HG02973 (cell line): ENCODE data around the gene USP35.

Source experiments
- ATAC-seq: cut with Tn5 transposase; IDR thresholded peaks from one replicate; pipeline ENCODE4 v1.9.1; 2021; ENCODE audit warnings: moderate library complexity; ENCODE audit not compliant: unreplicated experiment

USP35 gene

GRCh38 chr11:78195917-78196560, 7.3 kb downstream of the USP35 start:
- no peak for ATAC-seq

- ATAC-seq = no peak
Observed at GRCh38 chr11:78196661-78197091, 8.0 kb downstream of the USP35 start.

- ATAC-seq = no peak
Observed at GRCh38 chr11:78197816-78198215, 9.1 kb downstream of the USP35 start.

- no peak for ATAC-seq
Observed at GRCh38 chr11:78199015-78199652, 10.4 kb downstream of the USP35 start.

DNA sequence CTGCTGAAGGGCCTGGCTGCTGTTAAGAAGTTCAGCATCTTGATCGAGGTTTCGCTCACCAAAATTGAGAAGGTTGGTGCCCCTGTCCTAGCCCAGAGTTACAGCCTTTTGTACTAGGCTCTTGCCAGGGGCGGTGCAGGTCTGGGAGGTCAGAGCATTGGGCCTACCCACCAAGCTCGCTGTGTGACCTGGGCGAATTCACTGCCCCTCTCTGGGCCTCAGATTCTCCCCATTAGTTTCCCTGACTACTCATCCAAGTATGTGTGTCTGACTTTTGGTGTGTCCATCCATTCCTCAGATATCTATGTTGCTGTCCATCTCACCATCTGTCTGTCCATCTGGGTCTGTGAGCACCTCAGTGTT, 10.9 kb downstream of the USP35 start:
- no peak for ATAC-seq

DNA sequence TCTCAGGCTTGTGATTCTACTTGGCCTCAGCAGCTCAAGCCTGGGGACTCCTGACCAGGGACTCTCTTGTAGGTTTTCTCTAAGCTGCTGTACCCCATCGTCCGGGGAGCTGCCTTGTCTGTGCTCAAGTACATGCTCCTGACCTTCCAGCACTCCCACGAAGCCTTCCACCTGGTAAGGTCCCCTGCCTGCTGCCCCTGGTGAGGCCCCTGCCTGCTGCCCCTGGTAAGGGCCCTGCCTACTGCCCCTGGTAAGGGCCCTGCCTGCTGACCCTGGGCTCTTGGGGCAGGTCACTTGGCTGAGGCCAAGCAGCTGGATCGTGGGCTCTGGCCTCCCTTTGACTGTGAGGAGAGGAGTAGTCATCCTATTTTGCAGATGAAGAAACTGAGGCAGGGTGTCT, 11.3 kb downstream of the USP35 start:
- no peak for ATAC-seq

GRCh38 chr11:78200553-78200952, 11.8 kb downstream of the USP35 start:
- ATAC-seq = no peak

DNA sequence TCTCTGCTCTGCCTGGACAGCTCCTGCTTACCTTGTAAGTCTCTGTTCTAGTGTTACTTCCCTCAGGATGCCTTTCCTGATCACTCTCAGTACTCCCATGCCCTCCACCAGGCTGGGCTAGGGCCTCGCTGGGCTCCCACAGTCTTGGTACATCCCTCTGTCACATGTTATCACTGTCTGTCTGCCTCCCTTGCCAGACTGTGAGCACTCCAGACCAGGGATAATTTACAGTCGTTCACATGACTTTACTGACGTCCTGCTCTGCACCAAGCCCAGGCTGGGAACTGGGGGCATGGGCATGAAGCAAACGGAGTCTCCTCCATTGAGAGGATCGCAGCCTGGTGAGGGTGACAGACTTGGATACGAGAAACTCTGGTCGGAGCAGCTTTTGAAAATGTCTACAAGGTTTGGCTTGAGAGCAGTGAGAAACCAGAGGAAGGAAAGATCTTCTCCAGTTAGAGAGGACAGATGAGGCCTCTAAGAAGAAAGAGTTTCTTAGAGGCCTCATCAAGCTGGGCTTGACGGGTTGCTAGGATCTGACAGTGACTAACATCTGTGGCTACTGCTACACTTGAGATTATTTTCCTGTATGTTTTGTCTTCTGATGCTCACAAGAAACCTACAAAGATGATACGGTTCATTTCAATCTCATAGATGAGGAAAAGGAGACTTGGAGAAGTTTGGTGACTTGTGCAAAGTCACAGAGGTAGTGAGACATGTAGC, 12.5 kb downstream of the USP35 start:
- no peak for ATAC-seq

- ATAC-seq = no peak
Observed at GRCh38 chr11:78202733-78203167, 14.0 kb downstream of the USP35 start.

DNA sequence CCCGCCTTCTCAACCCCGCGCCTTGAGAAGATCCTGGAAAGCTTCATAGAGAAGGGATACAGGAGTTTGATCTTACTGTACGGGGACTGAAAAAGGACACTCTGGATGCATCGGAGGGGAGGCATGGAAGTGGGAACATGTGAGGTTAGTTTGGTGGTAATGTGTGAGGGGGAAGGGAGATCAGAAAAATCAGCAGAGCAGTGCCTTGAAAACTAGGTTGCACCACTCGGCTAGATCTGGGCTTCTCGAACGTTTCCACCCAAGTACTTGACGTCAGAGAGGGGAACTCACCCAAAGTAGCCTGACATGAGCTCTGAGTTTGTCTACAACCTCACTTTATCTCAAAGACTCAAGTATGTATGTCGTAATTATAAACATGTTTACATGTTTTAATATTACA, 14.5 kb downstream of the USP35 start:
- ATAC-seq = no peak

GRCh38 chr11:78205256-78205655, 16.5 kb downstream of the USP35 start:
- ATAC-seq = no peak

GRCh38 chr11:78205691-78206090, 17.0 kb downstream of the USP35 start:
- no peak for ATAC-seq

DNA sequence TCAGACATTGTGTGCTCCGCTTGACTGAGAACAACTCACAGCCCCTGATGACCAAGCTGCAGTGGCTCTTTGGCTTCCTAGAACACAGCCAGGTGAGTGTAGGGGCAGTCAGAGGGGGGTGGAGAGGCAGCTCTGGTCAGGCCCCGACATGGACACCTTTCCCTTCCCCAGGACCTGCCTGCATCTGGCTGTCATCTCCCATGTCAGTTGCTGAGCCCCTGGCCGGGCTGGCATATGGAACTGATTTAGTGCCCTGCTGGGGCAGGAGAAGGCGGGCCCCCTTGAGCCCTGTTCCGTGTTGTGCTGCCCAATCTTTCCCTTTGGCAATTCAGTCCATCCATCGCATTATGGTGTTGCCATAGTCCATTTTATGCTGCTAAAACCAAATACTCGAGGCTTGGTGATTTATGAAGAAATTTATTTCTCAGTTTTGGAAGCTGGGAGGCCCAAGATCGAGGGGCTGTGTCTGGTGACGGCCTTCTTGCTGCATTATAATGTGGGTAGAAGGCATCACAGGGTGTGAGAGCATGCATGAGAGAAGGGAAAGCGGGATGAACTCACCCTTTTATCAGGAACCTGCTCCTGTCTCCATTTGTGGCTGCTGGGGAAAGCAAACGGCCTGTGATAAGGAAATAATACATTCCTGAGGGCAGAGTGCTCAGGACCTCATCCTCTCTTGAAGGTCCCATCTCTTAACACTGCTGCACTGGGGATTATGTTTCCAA, 19.0 kb downstream of the USP35 start:
- no peak for ATAC-seq

GRCh38 chr11:78208257-78209165, 19.8 kb downstream of the USP35 start:
- ATAC-seq = no peak

DNA sequence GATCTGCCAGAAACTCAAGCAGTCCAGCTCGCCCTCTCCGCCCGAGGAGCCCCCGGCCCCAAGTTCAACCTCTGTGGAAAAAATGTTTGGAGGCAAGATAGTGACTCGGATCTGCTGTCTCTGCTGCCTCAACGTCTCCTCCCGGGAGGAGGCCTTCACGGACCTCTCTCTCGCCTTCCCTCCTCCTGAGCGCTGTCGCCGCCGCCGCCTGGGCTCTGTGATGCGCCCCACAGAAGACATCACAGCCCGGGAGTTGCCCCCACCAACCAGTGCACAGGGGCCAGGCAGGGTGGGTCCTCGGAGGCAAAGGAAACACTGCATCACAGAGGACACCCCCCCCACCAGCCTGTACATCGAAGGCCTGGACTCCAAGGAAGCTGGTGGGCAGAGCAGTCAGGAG, 20.8 kb downstream of the USP35 start:
- no peak for ATAC-seq

DNA sequence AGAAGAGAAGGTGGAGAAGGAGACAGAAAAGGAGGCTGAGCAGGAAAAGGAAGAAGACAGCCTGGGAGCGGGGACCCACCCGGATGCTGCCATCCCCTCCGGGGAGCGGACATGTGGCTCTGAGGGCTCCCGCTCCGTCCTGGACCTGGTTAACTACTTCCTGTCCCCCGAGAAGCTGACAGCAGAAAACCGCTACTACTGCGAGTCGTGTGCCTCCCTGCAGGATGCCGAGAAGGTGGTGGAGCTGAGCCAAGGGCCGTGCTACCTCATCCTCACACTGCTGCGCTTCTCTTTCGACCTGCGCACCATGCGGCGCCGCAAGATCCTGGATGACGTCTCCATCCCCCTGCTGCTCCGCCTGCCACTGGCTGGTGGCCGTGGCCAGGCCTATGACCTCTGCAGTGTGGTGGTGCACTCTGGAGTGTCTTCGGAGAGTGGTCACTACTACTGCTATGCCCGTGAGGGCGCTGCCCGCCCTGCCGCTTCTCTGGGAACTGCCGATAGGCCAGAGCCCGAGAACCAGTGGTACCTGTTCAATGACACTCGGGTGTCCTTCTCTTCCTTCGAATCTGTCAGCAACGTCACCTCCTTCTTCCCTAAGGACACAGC, 21.4 kb downstream of the USP35 start:
- no peak for ATAC-seq

DNA sequence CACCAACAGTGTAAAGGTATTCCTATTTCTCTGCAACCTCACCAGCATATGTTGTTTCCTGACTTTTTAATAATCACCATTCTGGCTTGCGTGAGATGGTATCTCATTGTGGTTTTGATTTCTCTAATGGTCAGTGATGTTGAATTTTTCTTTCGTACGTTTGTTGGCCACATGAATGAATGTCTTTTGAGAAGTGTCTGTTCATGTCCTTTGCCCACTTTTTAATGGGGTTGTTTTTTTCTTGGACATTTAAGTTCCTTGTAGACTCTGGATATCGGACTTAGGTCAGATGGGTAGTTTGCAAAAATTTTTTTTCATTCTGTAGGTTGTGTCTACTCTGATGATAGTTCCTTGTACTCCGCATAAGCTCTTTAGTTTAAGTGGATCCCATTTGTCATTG, 22.8 kb downstream of the USP35 start:
- no peak for ATAC-seq

DNA sequence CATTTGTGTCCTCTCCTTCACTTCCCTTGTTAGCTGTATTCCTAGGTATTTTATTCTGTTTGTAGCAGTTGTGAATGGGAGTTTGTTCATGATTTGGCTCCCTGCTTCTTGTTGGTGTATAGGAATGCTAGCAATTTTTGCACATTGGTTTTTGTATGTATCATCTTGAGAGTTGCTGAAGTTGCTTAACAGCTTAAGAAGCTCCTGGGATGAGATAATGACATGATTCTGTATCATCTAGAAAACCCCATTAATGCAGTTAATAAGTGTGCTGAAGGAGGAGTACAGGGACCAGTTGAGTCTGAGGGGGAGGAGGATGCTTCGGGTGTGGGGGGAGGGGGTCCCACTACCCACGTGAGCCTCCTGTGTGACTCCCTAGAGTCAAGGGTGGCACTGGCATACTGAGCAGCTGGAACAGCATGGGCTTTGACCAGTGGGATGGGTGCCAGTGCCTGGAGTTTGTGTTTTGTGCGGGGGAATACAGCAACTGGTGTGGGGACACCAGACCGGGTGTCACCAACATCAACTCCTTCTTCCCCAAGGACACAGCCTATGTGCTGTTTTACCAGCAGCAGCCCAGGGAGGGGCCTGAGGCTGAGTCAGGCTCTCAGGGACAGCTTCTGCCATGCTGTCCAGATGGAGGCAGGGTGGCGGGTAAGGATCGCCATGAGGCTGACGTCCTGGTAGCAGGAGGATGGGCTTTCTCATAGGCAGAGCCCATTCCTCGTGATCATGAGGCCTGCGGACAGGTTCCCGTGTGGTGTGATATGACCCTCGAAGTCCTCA, 24.1 kb downstream of the USP35 start:
- ATAC-seq = no peak
